Fibroblast of pulmonary artery (primary cell): ENCODE results near the gene PTPN2.

ENCODE experiments used
- DNase-seq: peaks from one replicate; pipeline ENCODE4 v3.0.0-alpha.2; 2010; ENCODE audit warnings: low read depth
- H3K4me3 ChIP-seq: replicated peaks from 2 replicates; pipeline ENCODE4 v1.5.1; 2011; ENCODE audit warnings: low read depth, mild to moderate bottlenecking, control low read depth, low read length, moderate library complexity
- CTCF ChIP-seq: IDR thresholded peaks from 2 replicates; pipeline ENCODE4 v1.5.1; 2011; ENCODE audit warnings: mild to moderate bottlenecking, control low read depth, low read length, inconsistent platforms; ENCODE audit errors: missing control alignments

The PTPN2 gene

GRCh38 chr18:12858991-12859390 lies 25.0 kb downstream of the PTPN2 start:
- no peak for TF ChIP-seq CTCF
- no peak overlapping the region for H3K4me3 ChIP-seq
- DNase-seq, result no peak

GRCh38 chr18:12857991-12858544 lies 26.0 kb downstream of the PTPN2 start:
- DNase-seq, result no peak
- H3K4me3 ChIP-seq, result no peak overlapping the region
- no peak for TF ChIP-seq CTCF

GRCh38 chr18:12857215-12857905 lies 26.7 kb downstream of the PTPN2 start:
- no peak for TF ChIP-seq CTCF
- no peak overlapping the region for H3K4me3 ChIP-seq
- no peak for DNase-seq

GRCh38 chr18:12855916-12856315 lies 28.1 kb downstream of the PTPN2 start:
- no peak overlapping the region for H3K4me3 ChIP-seq
- no peak for DNase-seq
- no peak for TF ChIP-seq CTCF

- no peak for TF ChIP-seq CTCF
- no peak overlapping the region for H3K4me3 ChIP-seq
- DNase-seq, result no peak
These were observed 31.3 kb downstream of the PTPN2 start for GRCh38 chr18:12852566-12853315.

- no peak for TF ChIP-seq CTCF
- no peak for DNase-seq
These were observed 32.3 kb downstream of the PTPN2 start for GRCh38 chr18:12851716-12852115.

GRCh38 chr18:12849548-12849947 lies 34.5 kb downstream of the PTPN2 start:
- H3K4me3 ChIP-seq, result no peak overlapping the region
- TF ChIP-seq CTCF, result no peak
- no peak for DNase-seq

More at GRCh38 chr18:12851716-12852115, 32.3 kb downstream of the PTPN2 start:
- H3K4me3 ChIP-seq, result no peak overlapping the region
